ENCODE data around the gene PRM3.

DNA sequence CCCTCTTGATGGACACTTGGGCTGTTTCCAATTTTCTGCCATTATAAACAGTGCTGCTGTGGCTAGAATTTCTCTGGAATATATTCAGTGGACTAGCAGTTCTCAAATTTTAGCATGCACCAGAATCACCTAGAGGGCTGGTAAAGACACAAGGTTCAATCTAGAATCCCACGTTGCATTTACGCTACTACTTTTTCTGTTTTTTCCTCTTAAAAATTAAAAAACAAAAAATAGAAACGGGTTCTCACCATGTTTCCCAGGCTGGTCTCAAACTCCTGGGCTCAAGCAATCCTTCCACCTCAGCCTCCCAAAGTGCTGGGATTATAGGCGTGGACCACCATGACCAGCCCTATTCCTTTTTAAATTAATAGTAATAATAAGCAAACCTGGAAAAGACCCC is 22.2 kb upstream of the PRM3 start:
- TF ChIP-seq CTCF (IDR thresholded peaks at IDR 0.05 in 4 of 5, conservative IDR thresholded peaks at IDR 0.05 in 1 of 5), result no peak
- TF ChIP-seq POLR2A (IDR thresholded peaks at IDR 0.05), result no peak
